HCT116 (cell line): ENCODE data around the gene NTSR1. TPM values are rescaled to one million over a fixed set of nuclear protein-coding genes. Genes with fewer than 3 reads are reported as not detected.

Experiments used
- ATAC-seq: fragments of 200-7000 bp; cut with Tn5 transposase; 2 replicates; pipeline ENCODE4 v1.9.1; 2020; ENCODE audit warnings: mild to moderate bottlenecking, moderate library complexity
- BruUV-seq: library from RNA; stranded (reverse); fragments of 400-500 nt; replicated peaks from 2 replicates; lab custom pipeline; 2021; lab: Mats Ljungman, UMichigan
- CTCF ChIA-PET: fragments of 300-600 bp; sonication (Branson Sonifier 250); formaldehyde crosslinking; loops from one replicate; lab custom pipeline; 2021; ENCODE audit warnings: antibody characterized with exemption; lab: Charles Lee
- POLR2A ChIA-PET: fragments of 300-600, 350-600 bp; sonication (Branson Sonifier 250); formaldehyde crosslinking; loops from one replicate; lab custom pipeline; 2021; ENCODE audit warnings: antibody characterized with exemption; lab: Charles Lee
- RAD21 ChIA-PET, 2 experiments: fragments of 300-600 bp; sonication (Branson Sonifier 250); formaldehyde crosslinking; loops; one replicate each; lab custom pipeline; 2023; ENCODE audit warnings: low total read pairs in 2 of 2; ENCODE audit not compliant: uncharacterized antibody in 2 of 2, unreplicated experiment in 2 of 2, low non-redundant PET in 1 of 2; lab: Charles Lee
- DNase-seq: peaks from one replicate; pipeline ENCODE4 v3.0.0-alpha.2; 2010; ENCODE audit warnings: low read depth, low spot score
- H2AFZ ChIP-seq: fragments of 200-600 bp; shearing (Covaris generic), sonication (generic); 2 replicates; pipeline ENCODE4 v1.6.1; 2017; ENCODE audit warnings: low read depth, mixed run types, mixed read lengths, antibody characterized with exemption, low read length; ENCODE audit not compliant: poor library complexity, severe bottlenecking
- H3K27ac ChIP-seq: 2 replicates; pipeline ENCODE4 v1.5.1; 2012; ENCODE audit warnings: low read depth, low read length
- H3K27me3 ChIP-seq: fragments of 200-600 bp; sonication (generic); 2 replicates; pipeline ENCODE4 v1.6.1; 2016; ENCODE audit warnings: mixed run types, low read length, mixed read lengths; ENCODE audit not compliant: insufficient read depth
- H3K36me3 ChIP-seq, 2 experiments: fragments of 200-500 bp in 1 of 2; fragments of 200-600 bp in 1 of 2; sonication (Bioruptor generic) in 1 of 2; sonication (generic) in 1 of 2; 2 replicates each; pipeline versions ENCODE4 v1.5.1 to v1.6.1; 2014 to 2016; ENCODE audit warnings: low read length in 2 of 2, inconsistent platforms in 1 of 2, mixed read lengths in 1 of 2, mixed run types in 1 of 2; ENCODE audit not compliant: insufficient read depth in 2 of 2, control insufficient read depth in 1 of 2
- H3K4me1 ChIP-seq, 2 experiments: fragments of 200-600 bp in 1 of 2; sonication (generic) in 1 of 2; 2 replicates each; pipeline versions ENCODE4 v1.5.1 to v1.6.1; 2012 to 2017; ENCODE audit warnings: low read length in 2 of 2, inconsistent platforms in 1 of 2, mild to moderate bottlenecking in 1 of 2, mixed read lengths in 1 of 2, mixed run types in 1 of 2, moderate library complexity in 1 of 2; ENCODE audit not compliant: insufficient read depth in 2 of 2, control insufficient read depth in 1 of 2
- H3K4me2 ChIP-seq: fragments of 200-600 bp; sonication (generic); 2 replicates; pipeline ENCODE4 v1.6.1; 2017; ENCODE audit warnings: mixed run types, low read length, mixed read lengths
- H3K4me3 ChIP-seq, 2 experiments: fragments of 200-600 bp in 1 of 2; sonication (generic) in 1 of 2; replicated peaks in 1 of 2; 2 replicates each; pipeline ENCODE4 v1.5.1; 2011 to 2016; ENCODE audit warnings: low read length in 2 of 2, control low read depth in 1 of 2, low read depth in 1 of 2, mild to moderate bottlenecking in 1 of 2, mixed read lengths in 1 of 2, mixed run types in 1 of 2
- H3K79me2 ChIP-seq: fragments of 200-600 bp; sonication (generic); 2 replicates; pipeline ENCODE4 v1.6.1; 2017; ENCODE audit warnings: mild to moderate bottlenecking, mixed run types, low read length, moderate library complexity, mixed read lengths; ENCODE audit not compliant: insufficient read depth
- H3K9ac ChIP-seq: fragments of 200-600 bp; sonication (generic); 2 replicates; pipeline ENCODE4 v1.6.1; 2016; ENCODE audit warnings: low read length, mixed read lengths
- H3K9me2 ChIP-seq: fragments of 200-600 bp; sonication (generic), shearing (Covaris generic); 2 replicates; pipeline ENCODE4 v1.6.1; 2017; ENCODE audit warnings: mixed run types, mild to moderate bottlenecking, moderate library complexity; ENCODE audit not compliant: insufficient read depth
- H3K9me3 ChIP-seq, 2 experiments: fragments of 200-500 bp in 1 of 2; fragments of 200-600 bp in 1 of 2; sonication (Bioruptor generic) in 1 of 2; sonication (generic) in 1 of 2; 2 replicates each; pipeline ENCODE4 v1.6.1; 2014 to 2017; ENCODE audit warnings: low read length in 2 of 2, mixed read lengths in 2 of 2, inconsistent platforms in 1 of 2, low read depth in 1 of 2, mild to moderate bottlenecking in 1 of 2, mixed run types in 1 of 2, moderate library complexity in 1 of 2; ENCODE audit not compliant: control insufficient read depth in 1 of 2, insufficient read depth in 1 of 2
- H4K20me1 ChIP-seq: fragments of 200-600 bp; sonication (generic), shearing (Covaris generic); 2 replicates; pipeline ENCODE4 v1.6.1; 2017; ENCODE audit warnings: mixed run types, mild to moderate bottlenecking, moderate library complexity; ENCODE audit not compliant: insufficient read depth
- CBX3 ChIP-seq: IDR thresholded peaks from 2 replicates; pipeline ENCODE4 v1.6.1; 2012; ENCODE audit warnings: low read depth
- CEBPB ChIP-seq: IDR thresholded peaks from 2 replicates; pipeline ENCODE4 v1.6.1; 2012; ENCODE audit warnings: low read depth
- EGR1 ChIP-seq: IDR thresholded peaks from 2 replicates; pipeline ENCODE4 v1.6.1; 2012; ENCODE audit warnings: low read depth
- POLR2A ChIP-seq: IDR thresholded peaks from 2 replicates; pipeline ENCODE4 v1.7.0; 2011; ENCODE audit warnings: borderline replicate concordance; ENCODE audit not compliant: insufficient read depth, insufficient read length; ENCODE audit errors: extremely low read depth
- POLR2AphosphoS5 ChIP-seq: IDR thresholded peaks from 2 replicates; pipeline ENCODE4 v1.6.1; 2011; ENCODE audit warnings: mild to moderate bottlenecking, low read depth, low read length, moderate library complexity
- ZNF274 ChIP-seq: fragments of 200-500 bp; sonication (Bioruptor generic); IDR thresholded peaks from 2 replicates; pipeline ENCODE4 v1.6.1; 2014; ENCODE audit warnings: mild to moderate bottlenecking, low read depth, low read length, inconsistent platforms
- intact Hi-C: fragments of 100-400 bp; cut with micrococcal nuclease; formaldehyde crosslinking; loops from 2 replicates; pipeline ENCODE4 v1.10.0; 2022
- total RNA-seq: library from RNA; stranded (reverse); gene quantifications from one replicate; pipeline ENCODE4 v1.2.1, GENCODE V29; 2021; ENCODE audit not compliant: unreplicated experiment
- TF ChIP-seq, protein P1 (sequence below): IDR thresholded peaks from 2 replicates; pipeline ENCODE4 v1.6.1; 2012; ENCODE audit warnings: low read depth

The NTSR1 gene
- total RNA-seq, 1 experiment from 2014 or later, result 187 TPM

DNA sequence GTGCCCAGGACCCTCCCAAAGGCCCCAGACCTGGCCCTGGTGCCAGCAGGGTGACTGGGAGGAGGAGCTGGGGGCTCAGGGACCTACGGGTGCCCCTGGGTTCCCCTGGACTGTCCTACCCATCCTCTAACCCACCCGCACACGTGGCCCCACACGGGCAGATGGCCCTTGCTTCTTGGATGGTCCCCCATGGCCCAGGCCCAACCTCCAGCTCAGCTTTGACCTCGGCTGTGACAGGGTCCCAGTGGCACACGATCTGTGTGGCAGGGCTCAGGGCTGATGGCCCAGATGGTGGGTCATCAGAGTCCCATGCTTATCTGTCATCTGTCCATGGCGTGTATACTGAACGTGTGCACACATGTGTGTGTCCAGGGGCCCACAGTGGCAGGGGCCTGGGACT is 4.0 kb downstream of the NTSR1 start:
- peaks cover 30 to 78% of the 10 kb centered on the region in 2 experiments; a peak in 3 of 4 replicates for H3K4me1 ChIP-seq
- no peaks in the 10 kb centered on the region for H3K9me2 ChIP-seq
- peaks cover 21 to 77% of the 10 kb centered on the region in 2 experiments for H3K36me3 ChIP-seq
- ChIA-PET CTCF (no interaction called here), POLR2A (interaction anchor here (1.1 kb wide), 1 partner anchor 9 kb away, joined by 3 read pairs; no protein-coding TSS in a partner anchor), RAD21 (no interaction called here)
- peak overlapping the region; percentile 100 for H3K27ac ChIP-seq
- peak overlapping the region; percentile 91 for H3K9ac ChIP-seq
- ATAC-seq (no peak), DNase-seq (no peak)
- no peaks in the 10 kb centered on the region for H3K9me3 ChIP-seq
- H3K4me3 ChIP-seq, result peak overlapping the region in 1 of 2 experiments; percentile 99; a peak in 2 of 4 replicates
- peak overlapping the region; percentile 98 for H3K4me2 ChIP-seq
- BruUV-seq, result no TSS peak
- peaks cover 91% of the 10 kb centered on the region for H3K79me2 ChIP-seq
- H3K27me3 ChIP-seq, result no peaks in the 10 kb centered on the region
- no peak overlapping the region for H2AFZ ChIP-seq
- intact Hi-C loops, result no loop called here
- TF ChIP-seq CEBPB, result no peak
- TF ChIP-seq EGR1, result no peak
- TF ChIP-seq, protein P1, sequence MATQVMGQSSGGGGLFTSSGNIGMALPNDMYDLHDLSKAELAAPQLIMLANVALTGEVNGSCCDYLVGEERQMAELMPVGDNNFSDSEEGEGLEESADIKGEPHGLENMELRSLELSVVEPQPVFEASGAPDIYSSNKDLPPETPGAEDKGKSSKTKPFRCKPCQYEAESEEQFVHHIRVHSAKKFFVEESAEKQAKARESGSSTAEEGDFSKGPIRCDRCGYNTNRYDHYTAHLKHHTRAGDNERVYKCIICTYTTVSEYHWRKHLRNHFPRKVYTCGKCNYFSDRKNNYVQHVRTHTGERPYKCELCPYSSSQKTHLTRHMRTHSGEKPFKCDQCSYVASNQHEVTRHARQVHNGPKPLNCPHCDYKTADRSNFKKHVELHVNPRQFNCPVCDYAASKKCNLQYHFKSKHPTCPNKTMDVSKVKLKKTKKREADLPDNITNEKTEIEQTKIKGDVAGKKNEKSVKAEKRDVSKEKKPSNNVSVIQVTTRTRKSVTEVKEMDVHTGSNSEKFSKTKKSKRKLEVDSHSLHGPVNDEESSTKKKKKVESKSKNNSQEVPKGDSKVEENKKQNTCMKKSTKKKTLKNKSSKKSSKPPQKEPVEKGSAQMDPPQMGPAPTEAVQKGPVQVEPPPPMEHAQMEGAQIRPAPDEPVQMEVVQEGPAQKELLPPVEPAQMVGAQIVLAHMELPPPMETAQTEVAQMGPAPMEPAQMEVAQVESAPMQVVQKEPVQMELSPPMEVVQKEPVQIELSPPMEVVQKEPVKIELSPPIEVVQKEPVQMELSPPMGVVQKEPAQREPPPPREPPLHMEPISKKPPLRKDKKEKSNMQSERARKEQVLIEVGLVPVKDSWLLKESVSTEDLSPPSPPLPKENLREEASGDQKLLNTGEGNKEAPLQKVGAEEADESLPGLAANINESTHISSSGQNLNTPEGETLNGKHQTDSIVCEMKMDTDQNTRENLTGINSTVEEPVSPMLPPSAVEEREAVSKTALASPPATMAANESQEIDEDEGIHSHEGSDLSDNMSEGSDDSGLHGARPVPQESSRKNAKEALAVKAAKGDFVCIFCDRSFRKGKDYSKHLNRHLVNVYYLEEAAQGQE, result no peak
- no peak for TF ChIP-seq ZNF274
- TF ChIP-seq POLR2AphosphoS5, result peak; percentile 37; the same call in 1 of the 2 replicates
- no peak for TF ChIP-seq CBX3
- TF ChIP-seq POLR2A, result no peak
- peaks cover 33% of the 10 kb centered on the region; the same call in 1 of the 2 replicates for H4K20me1 ChIP-seq
